ENCODE results near the gene CD163L1. TPM values are rescaled to one million over a fixed set of nuclear protein-coding genes. Genes with fewer than 3 reads are reported as not detected.

Gene CD163L1
- total RNA-seq, 4 donors from 2014 or later: 3.8 to 194 (median 16.4) TPM

- no peak for DNase-seq
- TF ChIP-seq CTCF (IDR thresholded peaks at IDR 0.05) (no peak), POLR2A (IDR thresholded peaks at IDR 0.05) (no peak)
- no peaks in the 10 kb centered on the region for H3K36me3 ChIP-seq
- no peaks in the 10 kb centered on the region for H3K4me1 ChIP-seq
- no peaks in the 10 kb centered on the region for H3K27me3 ChIP-seq
- no peak overlapping the region for H3K4me3 ChIP-seq
- no peak overlapping the region for H3K27ac ChIP-seq
- no peaks in the 10 kb centered on the region for H3K9me3 ChIP-seq
Observed at GRCh38 chr12:7403466-7403865, 40.5 kb downstream of the CD163L1 start.

- no peak for TF ChIP-seq CTCF (IDR thresholded peaks at IDR 0.05)
- TF ChIP-seq POLR2A (IDR thresholded peaks at IDR 0.05): no peak
- DNase-seq: no peak
Observed at GRCh38 chr12:7399089-7399488, 44.9 kb downstream of the CD163L1 start.

DNA sequence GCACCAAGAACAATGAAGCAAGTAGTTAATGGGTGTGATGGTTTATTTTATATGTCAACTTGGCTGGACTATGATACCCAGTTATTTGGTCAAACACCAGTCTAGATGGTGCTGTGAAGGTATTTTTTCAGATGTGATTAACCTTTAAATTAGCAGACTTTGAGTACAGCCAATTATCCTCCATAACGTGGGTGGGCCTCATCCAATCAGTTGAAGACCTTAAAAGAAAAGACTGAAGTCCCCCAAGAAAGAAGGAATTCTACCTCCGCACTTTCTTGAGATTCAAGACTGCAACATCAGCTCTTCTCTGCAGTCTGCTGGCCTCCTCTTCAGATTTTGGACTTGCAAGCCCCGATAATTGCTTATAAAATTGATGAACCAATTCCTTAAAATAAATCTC, 47.5 kb downstream of the CD163L1 start:
- TF ChIP-seq POLR2A (IDR thresholded peaks at IDR 0.05): no peak
- H3K9me3 ChIP-seq: no peaks in the 10 kb centered on the region
- no peak overlapping the region for H3K27ac ChIP-seq
- H3K36me3 ChIP-seq: no peaks in the 10 kb centered on the region
- no peaks in the 10 kb centered on the region for H3K27me3 ChIP-seq
- DNase-seq: no peak
- no peaks in the 10 kb centered on the region for H3K4me1 ChIP-seq
- no peak overlapping the region for H3K4me3 ChIP-seq

More at GRCh38 chr12:7399089-7399488, 44.9 kb downstream of the CD163L1 start:
- Histone ChIP-seq H3K9me3 (no peaks in the 10 kb centered on the region), H3K4me1 (no peaks in the 10 kb centered on the region), H3K4me3 (no peak overlapping the region), H3K27ac (no peak overlapping the region), H3K36me3 (no peaks in the 10 kb centered on the region), H3K27me3 (no peaks in the 10 kb centered on the region)

GRCh38 chr12:7395950-7396349, 48.0 kb downstream of the CD163L1 start:
- DNase-seq: no peak
- TF ChIP-seq CTCF (IDR thresholded peaks at IDR 0.05) (no peak), POLR2A (IDR thresholded peaks at IDR 0.05) (no peak)
- Histone ChIP-seq H3K27ac (no peak overlapping the region), H3K9me3 (no peaks in the 10 kb centered on the region), H3K4me3 (no peak overlapping the region), H3K4me1 (no peaks in the 10 kb centered on the region), H3K27me3 (no peaks in the 10 kb centered on the region), H3K36me3 (no peaks in the 10 kb centered on the region)

- H3K36me3 ChIP-seq: no peaks in the 10 kb centered on the region
- no peaks in the 10 kb centered on the region for H3K4me1 ChIP-seq
- DNase-seq: no peak
- TF ChIP-seq CTCF (IDR thresholded peaks at IDR 0.05) (no peak), POLR2A (IDR thresholded peaks at IDR 0.05) (no peak)
- H3K27ac ChIP-seq: no peak overlapping the region
- no peaks in the 10 kb centered on the region for H3K9me3 ChIP-seq
- H3K4me3 ChIP-seq: no peak overlapping the region
- H3K27me3 ChIP-seq: no peaks in the 10 kb centered on the region
Observed at GRCh38 chr12:7387289-7387688, 56.7 kb downstream of the CD163L1 start.

- TF ChIP-seq POLR2A (IDR thresholded peaks at IDR 0.05) (no peak), CTCF (IDR thresholded peaks at IDR 0.05) (no peak)
- Histone ChIP-seq H3K27me3 (no peaks in the 10 kb centered on the region), H3K36me3 (no peaks in the 10 kb centered on the region), H3K27ac (no peak overlapping the region), H3K4me1 (no peaks in the 10 kb centered on the region), H3K4me3 (no peak overlapping the region), H3K9me3 (no peaks in the 10 kb centered on the region)
- DNase-seq: no peak
Observed at GRCh38 chr12:7383157-7383556, 60.8 kb downstream of the CD163L1 start.

Measured in Peyer's patch (tissue), 4 donors.